ENCODE results near the gene FBRSL1. TPM values are rescaled to one million over a fixed set of nuclear protein-coding genes. Genes with fewer than 3 reads are reported as not detected.

The FBRSL1 gene
- total and polyA plus RNA-seq, 2 donors (not counting 1 experiment from before 2014, with no cell fraction given), result 62.6 to 112 TPM

DNA sequence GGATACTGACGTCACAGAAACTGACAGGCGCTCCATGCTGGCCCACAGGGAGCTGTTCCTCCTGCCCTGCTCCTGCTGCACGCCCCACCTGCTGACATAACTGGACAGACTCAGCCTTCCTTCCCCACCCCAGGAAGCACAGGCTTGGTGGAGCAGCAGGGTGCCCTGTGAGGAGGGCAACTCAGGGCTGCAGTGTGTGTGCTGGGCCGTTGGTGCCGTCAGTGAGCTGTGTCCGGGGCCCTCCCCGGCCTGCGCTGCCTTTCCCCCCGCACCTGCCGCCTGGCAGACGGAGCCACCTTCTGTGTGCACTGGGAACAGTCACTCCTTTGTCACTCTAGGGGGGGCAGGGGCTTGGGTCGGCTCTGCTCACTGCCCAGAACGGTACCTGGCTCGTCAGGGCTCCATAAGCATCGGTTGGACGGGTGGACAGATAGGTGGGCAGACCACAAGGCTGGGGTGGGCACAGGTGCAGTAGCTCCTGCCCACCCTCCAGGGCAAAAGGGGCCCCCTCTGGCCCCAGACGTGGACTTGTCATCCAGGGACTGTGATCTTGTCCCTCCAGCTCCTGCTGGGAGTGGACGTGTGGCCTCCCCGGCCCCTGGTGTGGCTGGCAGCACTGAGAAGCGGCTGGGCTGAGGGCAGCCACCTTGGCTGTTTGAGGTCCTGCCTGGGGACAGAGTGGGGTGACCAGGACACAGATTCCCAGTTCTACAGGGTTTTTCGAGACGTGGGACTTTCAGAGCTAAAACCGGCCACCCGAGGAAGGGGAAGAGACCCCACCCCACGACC lies 32.8 kb downstream of the FBRSL1 start:
- ATAC-seq (ENCODE audit: low read depth) (no peak), DNase-seq (no peak)
- no peak for TF ChIP-seq EZH2 (IDR thresholded peaks at IDR 0.05; ENCODE audit: borderline replicate concordance, insufficient read depth, low read depth, low read length, poor library complexity, severe bottlenecking)
- TF ChIP-seq, protein P1, sequence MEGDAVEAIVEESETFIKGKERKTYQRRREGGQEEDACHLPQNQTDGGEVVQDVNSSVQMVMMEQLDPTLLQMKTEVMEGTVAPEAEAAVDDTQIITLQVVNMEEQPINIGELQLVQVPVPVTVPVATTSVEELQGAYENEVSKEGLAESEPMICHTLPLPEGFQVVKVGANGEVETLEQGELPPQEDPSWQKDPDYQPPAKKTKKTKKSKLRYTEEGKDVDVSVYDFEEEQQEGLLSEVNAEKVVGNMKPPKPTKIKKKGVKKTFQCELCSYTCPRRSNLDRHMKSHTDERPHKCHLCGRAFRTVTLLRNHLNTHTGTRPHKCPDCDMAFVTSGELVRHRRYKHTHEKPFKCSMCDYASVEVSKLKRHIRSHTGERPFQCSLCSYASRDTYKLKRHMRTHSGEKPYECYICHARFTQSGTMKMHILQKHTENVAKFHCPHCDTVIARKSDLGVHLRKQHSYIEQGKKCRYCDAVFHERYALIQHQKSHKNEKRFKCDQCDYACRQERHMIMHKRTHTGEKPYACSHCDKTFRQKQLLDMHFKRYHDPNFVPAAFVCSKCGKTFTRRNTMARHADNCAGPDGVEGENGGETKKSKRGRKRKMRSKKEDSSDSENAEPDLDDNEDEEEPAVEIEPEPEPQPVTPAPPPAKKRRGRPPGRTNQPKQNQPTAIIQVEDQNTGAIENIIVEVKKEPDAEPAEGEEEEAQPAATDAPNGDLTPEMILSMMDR (IDR thresholded peaks at IDR 0.05), result no peak
- Mint-ChIP-seq H3K4me1 (peaks cover 13% of the 10 kb centered on the region), H3K27ac (no peak overlapping the region), H3K9me3 (ENCODE audit: insufficient read depth) (no peaks in the 10 kb centered on the region), H3K4me3 (no peak overlapping the region), H3K27me3 (no peaks in the 10 kb centered on the region)
- intact Hi-C loops (cut with micrococcal nuclease), result loop anchor here (1.0 kb wide), 2 partner anchors 39 to 368 kb away; no protein-coding TSS in a partner anchor
- Histone ChIP-seq H3K27ac (ENCODE audit: low read length in 2 of 2) (no peak overlapping the region), H3K4me2 (replicated peaks; ENCODE audit: low read depth, low read length, poor library complexity, severe bottlenecking) (no peak overlapping the region), H3K4me3 (ENCODE audit: control extremely low read depth in 1 of 5, extremely low read depth in 1 of 5, insufficient read depth in 1 of 5, low read depth in 2 of 5, low read length in 4 of 5) (no peak overlapping the region), H4K20me1 (ENCODE audit: control insufficient read depth, insufficient read depth, low read length, poor library complexity, severe bottlenecking) (peaks cover 97% of the 10 kb centered on the region), H3K9me3 (ENCODE audit: control extremely low read depth in 1 of 3, control insufficient read depth in 2 of 3, insufficient read depth in 1 of 3, low read length in 2 of 3) (peaks cover 0 to 15% (median 4%) of the 10 kb centered on the region in 3 donors), H3K27me3 (replicated peaks in 1 of 4; ENCODE audit: control extremely low read depth in 1 of 4, control insufficient read depth in 3 of 4, insufficient read depth in 4 of 4, low read length in 3 of 4) (no peaks in the 10 kb centered on the region), H3K9ac (ENCODE audit: low read length) (no peak overlapping the region), H3K79me2 (ENCODE audit: control insufficient read depth, insufficient read depth, low read length) (peaks cover 66% of the 10 kb centered on the region), H3K36me3 (replicated peaks in 1 of 2; ENCODE audit: control extremely low read depth in 1 of 2, control insufficient read depth in 1 of 2, extremely low read depth in 1 of 2, insufficient read depth in 2 of 2, low read length in 1 of 2) (peaks cover 0 to 18% of the 10 kb centered on the region in 2 experiments), H3K4me1 (ENCODE audit: control insufficient read depth in 2 of 2, insufficient read depth in 2 of 2, low read length in 2 of 2) (peaks cover 5 to 12% of the 10 kb centered on the region in 2 donors), H2AFZ (ENCODE audit: insufficient read depth, low read depth, low read length, poor library complexity, severe bottlenecking) (no peak overlapping the region)
- 83% methylated on average over 23 of the region's 25 CpGs for WGBS (ENCODE audit: insufficient coverage)
- CTCF ChIA-PET, result interaction anchor here (1.1 to 9.7 kb wide), 10 partner anchors 8 to 368 kb away, joined by 3 to 236 read pairs (median 8); no protein-coding TSS in a partner anchor
- POLR2A ChIA-PET, result interaction anchor here (0.6 to 2.1 kb wide), 2 partner anchors 76 to 108 kb away, joined by 4 to 12 read pairs; no protein-coding TSS in a partner anchor
